ENCODE data around the gene CCL11.

CCL11 gene

DNA sequence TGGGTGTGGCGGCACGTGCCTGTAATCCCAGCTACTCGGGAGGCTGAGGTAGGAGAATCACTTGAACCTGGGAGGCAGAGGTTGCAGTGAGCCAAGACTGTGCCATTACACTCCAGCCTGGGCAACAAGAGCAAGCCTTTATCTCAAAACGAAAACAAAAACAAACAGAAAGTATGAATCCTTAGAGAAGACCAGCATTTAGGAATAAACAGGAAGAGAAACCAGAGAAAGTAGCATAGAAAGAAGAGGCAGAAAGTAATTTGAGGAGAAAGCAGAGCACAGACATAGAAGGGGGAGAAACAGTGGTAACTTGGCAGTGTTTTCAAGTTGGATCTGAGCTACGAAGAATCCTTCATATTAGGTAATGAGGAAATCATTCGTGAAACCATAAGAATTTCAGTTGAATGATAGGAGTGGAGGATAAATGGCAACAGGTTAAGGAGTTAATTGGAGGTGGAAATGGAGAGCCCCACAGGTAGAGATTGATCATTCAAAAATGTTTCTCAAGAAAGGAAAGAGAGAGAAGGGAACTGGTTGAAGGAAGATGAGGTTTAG, 40.1 kb upstream of the CCL11 start:
- DNase-seq (ENCODE audit: low spot score): no peak
- TF ChIP-seq, protein P1, sequence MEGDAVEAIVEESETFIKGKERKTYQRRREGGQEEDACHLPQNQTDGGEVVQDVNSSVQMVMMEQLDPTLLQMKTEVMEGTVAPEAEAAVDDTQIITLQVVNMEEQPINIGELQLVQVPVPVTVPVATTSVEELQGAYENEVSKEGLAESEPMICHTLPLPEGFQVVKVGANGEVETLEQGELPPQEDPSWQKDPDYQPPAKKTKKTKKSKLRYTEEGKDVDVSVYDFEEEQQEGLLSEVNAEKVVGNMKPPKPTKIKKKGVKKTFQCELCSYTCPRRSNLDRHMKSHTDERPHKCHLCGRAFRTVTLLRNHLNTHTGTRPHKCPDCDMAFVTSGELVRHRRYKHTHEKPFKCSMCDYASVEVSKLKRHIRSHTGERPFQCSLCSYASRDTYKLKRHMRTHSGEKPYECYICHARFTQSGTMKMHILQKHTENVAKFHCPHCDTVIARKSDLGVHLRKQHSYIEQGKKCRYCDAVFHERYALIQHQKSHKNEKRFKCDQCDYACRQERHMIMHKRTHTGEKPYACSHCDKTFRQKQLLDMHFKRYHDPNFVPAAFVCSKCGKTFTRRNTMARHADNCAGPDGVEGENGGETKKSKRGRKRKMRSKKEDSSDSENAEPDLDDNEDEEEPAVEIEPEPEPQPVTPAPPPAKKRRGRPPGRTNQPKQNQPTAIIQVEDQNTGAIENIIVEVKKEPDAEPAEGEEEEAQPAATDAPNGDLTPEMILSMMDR (IDR thresholded peaks at IDR 0.05): no peak
- Histone ChIP-seq H3K4me3 (no peak overlapping the region), H3K27ac (no peak overlapping the region)

DNA sequence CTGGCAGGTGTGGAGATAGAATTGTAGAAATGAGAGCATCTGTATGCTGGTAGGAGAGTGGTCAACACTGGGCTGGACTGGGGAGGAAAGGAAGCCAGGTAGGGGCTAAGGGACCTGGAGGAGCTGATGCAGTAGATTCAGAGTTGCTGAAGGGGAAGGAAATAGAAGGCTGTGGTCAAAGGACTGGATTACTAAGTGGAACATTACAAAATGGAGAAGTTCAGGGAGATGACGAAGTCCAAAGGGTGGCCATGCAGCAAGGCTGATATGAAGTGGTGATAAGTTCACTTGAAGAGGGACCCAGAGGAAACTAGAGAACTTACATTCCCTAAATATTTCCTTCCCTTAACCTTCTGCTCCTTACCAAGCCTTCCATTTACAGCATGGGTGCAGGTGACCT, 39.1 kb upstream of the CCL11 start:
- Histone ChIP-seq H3K4me3 (no peak overlapping the region), H3K27ac (peak overlapping the region in 1 of 2 donors; percentile 91)
- TF ChIP-seq, protein P1 (IDR thresholded peaks at IDR 0.05): no peak
- DNase-seq (ENCODE audit: low spot score): no peak

DNA sequence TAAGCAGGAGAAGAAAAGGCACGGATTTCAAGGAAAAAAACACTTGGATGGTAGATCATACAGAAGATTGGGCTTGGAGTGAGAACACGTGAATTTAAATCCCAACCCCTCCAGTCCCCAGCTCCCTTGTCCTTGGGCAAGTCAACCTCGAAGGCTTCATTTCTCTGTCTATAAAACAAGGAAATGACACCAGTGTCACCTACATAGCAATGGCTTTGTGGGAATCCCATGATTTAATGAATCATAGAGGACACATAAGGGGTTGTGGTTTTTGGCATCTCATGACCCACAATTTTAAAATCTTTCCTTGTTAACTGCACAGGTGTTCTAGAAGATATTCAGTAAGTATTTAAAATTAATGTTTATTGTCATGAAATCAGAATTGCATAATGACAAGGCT, 38.7 kb upstream of the CCL11 start:
- Histone ChIP-seq H3K27ac (peak overlapping the region; percentile 71 to 91), H3K4me3 (no peak overlapping the region)
- DNase-seq (ENCODE audit: low spot score): no peak
- TF ChIP-seq, protein P1 (IDR thresholded peaks at IDR 0.05): no peak

DNA sequence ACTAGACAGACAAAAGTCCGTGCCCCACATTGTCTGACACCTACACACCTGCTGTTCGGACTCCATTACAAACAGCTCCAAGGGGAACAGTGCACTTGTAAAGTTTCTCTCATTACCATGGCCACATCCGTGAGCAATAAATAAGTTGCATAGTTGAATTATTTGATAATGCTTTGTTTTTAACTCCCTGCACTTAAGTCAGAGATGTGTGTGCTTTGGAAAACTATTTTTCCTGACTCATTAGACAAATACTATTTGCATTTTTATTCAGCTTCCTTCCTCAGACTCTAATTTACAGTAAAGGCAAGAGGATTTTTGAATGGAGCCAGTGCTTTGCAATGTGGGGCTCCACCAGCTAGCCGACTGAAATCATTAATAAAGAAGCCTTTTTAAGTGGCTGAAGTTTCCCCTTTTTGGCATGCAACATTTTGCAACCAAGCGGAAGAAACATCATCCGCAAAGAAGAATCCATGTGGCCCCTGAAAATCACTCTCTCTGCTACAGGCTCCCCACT, 37.0 kb upstream of the CCL11 start:
- DNase-seq (ENCODE audit: low spot score): no peak
- TF ChIP-seq, protein P1 (IDR thresholded peaks at IDR 0.05): no peak
- H3K27ac ChIP-seq: peak overlapping the region; percentile 71 to 91
- H3K4me3 ChIP-seq: no peak overlapping the region

DNA sequence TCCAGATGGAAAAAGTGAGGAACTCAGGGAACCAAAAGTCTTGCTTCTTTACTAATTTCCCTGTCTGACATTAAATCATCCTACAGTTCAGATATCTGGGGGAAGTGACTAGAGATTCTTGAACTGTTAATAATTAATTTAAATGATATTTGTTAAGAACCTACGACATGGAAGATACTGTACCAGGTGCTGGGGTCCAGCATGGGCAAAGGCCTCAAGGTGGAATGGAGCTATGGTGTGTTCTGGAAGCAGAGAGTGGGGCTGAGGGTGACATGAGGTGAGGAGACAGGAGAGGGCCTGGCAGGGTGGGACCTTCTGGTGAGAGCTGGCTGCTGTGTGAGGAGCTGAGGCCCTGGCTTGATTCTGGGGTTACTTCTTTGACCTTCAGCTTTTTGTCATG, 36.5 kb upstream of the CCL11 start:
- no peak overlapping the region for H3K4me3 ChIP-seq
- DNase-seq (ENCODE audit: low spot score): no peak
- peak overlapping the region; percentile 71 to 91 for H3K27ac ChIP-seq
- TF ChIP-seq, protein P1 (IDR thresholded peaks at IDR 0.05): no peak

DNA sequence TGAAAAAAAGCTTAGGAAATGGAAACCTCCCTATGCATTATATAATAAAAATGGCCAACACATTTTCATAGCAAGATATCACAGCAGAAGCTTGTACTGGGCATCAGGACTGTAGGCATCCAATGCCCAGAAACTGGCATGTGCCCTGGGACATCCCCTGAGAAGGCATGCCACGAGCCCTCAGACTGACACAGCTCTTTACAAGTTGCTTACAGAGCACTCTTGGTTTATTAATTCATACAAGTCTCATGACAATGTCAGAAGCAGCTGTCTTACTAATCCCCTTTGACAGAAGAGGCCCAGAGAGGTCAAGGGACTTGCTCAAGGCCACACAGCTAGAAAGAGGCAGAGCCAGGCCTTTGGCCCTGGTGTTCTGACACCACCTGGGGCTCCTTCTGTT, 36.1 kb upstream of the CCL11 start:
- H3K4me3 ChIP-seq: no peak overlapping the region
- H3K27ac ChIP-seq: peak overlapping the region; percentile 71 to 91
- TF ChIP-seq, protein P1 (IDR thresholded peaks at IDR 0.05): no peak
- DNase-seq (ENCODE audit: low spot score): no peak

DNA sequence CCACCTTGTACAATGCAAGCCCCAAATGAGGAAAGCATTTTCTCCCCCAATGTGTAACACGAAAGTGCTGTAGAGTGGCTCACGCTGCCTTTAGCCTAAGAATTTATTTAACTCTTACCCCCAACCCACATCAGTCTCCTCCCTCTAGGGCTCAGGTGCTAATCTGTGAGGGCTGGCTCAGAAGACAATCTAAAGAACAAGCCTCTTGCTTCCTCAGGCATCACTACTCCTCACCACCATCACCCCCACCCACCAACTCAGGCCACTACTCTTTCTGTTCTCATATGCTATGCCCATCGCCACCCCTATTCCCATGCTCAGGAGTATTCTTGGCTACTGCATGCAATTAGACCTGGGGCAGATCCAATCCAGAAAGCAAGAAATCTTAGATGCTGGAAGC, 34.4 kb upstream of the CCL11 start:
- Histone ChIP-seq H3K27ac (peak overlapping the region in 1 of 2 donors; percentile 91), H3K4me3 (no peak overlapping the region)
- DNase-seq (ENCODE audit: low spot score): no peak
- TF ChIP-seq, protein P1 (IDR thresholded peaks at IDR 0.05): no peak

All from coronary artery (tissue), 2 donors.